Mesendoderm (in vitro differentiated cells): ENCODE data around the gene CITED1.

Experiments
- DNase-seq: peaks from one replicate; pipeline ENCODE4 v3.0.0; 2013
- H2AK5ac ChIP-seq: 2 replicates; pipeline ENCODE4 v1.6.1; 2013; ENCODE audit warnings: low read length, inconsistent platforms
- H2BK120ac ChIP-seq: 2 replicates; pipeline ENCODE4 v1.6.1; 2013; ENCODE audit warnings: low read depth, mild to moderate bottlenecking, low read length, moderate library complexity, mixed read lengths
- H2BK15ac ChIP-seq: replicated peaks from 2 replicates; pipeline ENCODE4 v1.6.1; 2013; ENCODE audit warnings: low read depth, mild to moderate bottlenecking, moderate library complexity
- H2BK5ac ChIP-seq: 2 replicates; pipeline ENCODE4 v1.6.1; 2013; ENCODE audit warnings: low read length, inconsistent platforms
- H3K18ac ChIP-seq: 2 replicates; pipeline ENCODE4 v1.6.1; 2013; ENCODE audit warnings: mild to moderate bottlenecking, low read length, mixed read lengths
- H3K23ac ChIP-seq: one replicate; pipeline ENCODE4 v1.6.1; 2013; ENCODE audit warnings: low read length
- H3K27ac ChIP-seq: 2 replicates; pipeline ENCODE4 v1.5.1; 2013; ENCODE audit warnings: low read depth, mild to moderate bottlenecking, inconsistent platforms, low read length, moderate library complexity
- H3K27me3 ChIP-seq: 2 replicates; pipeline ENCODE4 v1.6.1; 2013; ENCODE audit warnings: low read length, control low read depth, mild to moderate bottlenecking, inconsistent platforms; ENCODE audit not compliant: insufficient read depth, poor library complexity
- H3K36me3 ChIP-seq: 2 replicates; pipeline ENCODE4 v1.6.1; 2013; ENCODE audit warnings: low read length, inconsistent platforms; ENCODE audit not compliant: control insufficient read depth, insufficient read depth
- H3K4ac ChIP-seq: one replicate; pipeline ENCODE4 v1.6.1; 2013; ENCODE audit warnings: low read depth, mild to moderate bottlenecking, low read length, moderate library complexity
- H3K4me1 ChIP-seq: 2 replicates; pipeline ENCODE4 v1.6.1; 2013; ENCODE audit warnings: low read depth, low read length, inconsistent platforms; ENCODE audit not compliant: control insufficient read depth
- H3K4me2 ChIP-seq: 2 replicates; pipeline ENCODE4 v1.6.1; 2013; ENCODE audit warnings: low read length
- H3K4me3 ChIP-seq: 2 replicates; pipeline ENCODE4 v1.5.1; 2013; ENCODE audit warnings: mild to moderate bottlenecking, low read length
- H3K56ac ChIP-seq: one replicate; pipeline ENCODE4 v1.6.1; 2013; ENCODE audit warnings: low read length
- H3K79me1 ChIP-seq: 2 replicates; pipeline ENCODE4 v1.6.1; 2013; ENCODE audit warnings: low read length, inconsistent platforms
- H3K79me2 ChIP-seq: 2 replicates; pipeline ENCODE4 v1.6.1; 2013; ENCODE audit warnings: mild to moderate bottlenecking, low read length; ENCODE audit not compliant: control insufficient read depth, insufficient read depth
- H3K9ac ChIP-seq: 2 replicates; pipeline ENCODE4 v1.6.1; 2013; ENCODE audit warnings: low read length, inconsistent platforms
- H4K5ac ChIP-seq: one replicate; pipeline ENCODE4 v1.6.1; 2013; ENCODE audit warnings: low read length
- H4K8ac ChIP-seq: one replicate; pipeline ENCODE4 v1.6.1; 2013; ENCODE audit warnings: low read depth, mild to moderate bottlenecking, control low read depth, low read length, moderate library complexity
- WGBS: extraction: QIAGEN DNeasy Blood & Tissue Kit; methylation state at CpG from one replicate; pipeline ENCODE4 v1.1.7; 2013; ENCODE audit warnings: low lambda C conversion rate, missing lambda C conversion rate; ENCODE audit not compliant: insufficient coverage; ENCODE audit errors: extremely low coverage; 5-methylcytosine and 5-hydroxymethylcytosine counted together

The CITED1 gene

DNA sequence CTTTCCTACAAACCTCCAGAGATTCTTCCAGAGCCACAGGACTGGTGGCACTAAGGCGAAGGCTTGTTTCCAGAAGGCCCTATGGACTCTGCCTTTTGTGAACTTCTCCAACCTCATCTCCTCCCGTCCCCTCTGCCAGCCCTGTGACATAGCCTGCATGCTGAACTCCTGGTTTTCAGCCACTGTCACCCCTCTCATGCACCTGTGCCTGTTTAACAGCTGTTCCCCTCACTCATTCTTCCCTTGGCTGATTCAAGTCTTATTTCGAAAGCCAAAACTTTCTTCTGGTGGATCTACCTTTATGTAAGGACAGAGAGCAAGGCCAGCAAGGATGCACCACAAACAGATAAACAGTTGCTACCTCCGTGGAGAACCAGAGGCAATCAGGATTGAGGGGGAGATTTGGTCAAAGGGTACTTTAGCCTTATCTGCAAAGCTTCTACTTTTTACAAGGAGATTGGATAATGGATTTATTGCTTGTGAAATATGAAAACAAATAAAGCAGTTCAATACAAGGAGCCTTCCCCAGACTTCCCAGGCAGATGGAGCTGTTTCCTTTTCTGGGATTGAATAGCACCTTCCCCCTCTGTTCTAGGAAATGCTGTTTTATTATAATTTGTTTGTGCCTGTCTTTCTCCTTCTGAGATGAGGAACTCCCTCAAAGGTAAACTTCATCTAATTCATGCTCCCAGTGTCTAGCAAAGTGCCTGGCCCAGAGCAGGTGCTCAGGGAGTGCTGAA lies 5.7 kb downstream of the CITED1 start:
- no peak overlapping the region for H3K56ac ChIP-seq
- H3K23ac ChIP-seq: no peak overlapping the region
- no peaks in the 10 kb centered on the region for H3K79me1 ChIP-seq
- no peak overlapping the region for H3K27ac ChIP-seq
- H3K4me1 ChIP-seq: no peaks in the 10 kb centered on the region
- no peak overlapping the region for H2BK5ac ChIP-seq
- WGBS: no CpG with 5 or more reads among the region's 4 CpGs
- no peak overlapping the region for H4K5ac ChIP-seq
- no peak overlapping the region for H2AK5ac ChIP-seq
- H3K4me2 ChIP-seq: no peak overlapping the region
- H3K36me3 ChIP-seq: no peaks in the 10 kb centered on the region
- H3K4ac ChIP-seq: no peak overlapping the region
- H3K79me2 ChIP-seq: no peaks in the 10 kb centered on the region
- no peak overlapping the region for H3K9ac ChIP-seq
- H2BK120ac ChIP-seq: no peak overlapping the region
- H3K18ac ChIP-seq: no peak overlapping the region
- no peak overlapping the region for H4K8ac ChIP-seq
- DNase-seq: no peak
- peaks cover 13% of the 10 kb centered on the region for H3K27me3 ChIP-seq
- H3K4me3 ChIP-seq: no peak overlapping the region
- H2BK15ac ChIP-seq: no peak overlapping the region

- Histone ChIP-seq H2BK120ac (no peak overlapping the region), H3K79me1 (no peaks in the 10 kb centered on the region), H3K4me3 (no peak overlapping the region), H3K4me1 (no peaks in the 10 kb centered on the region), H3K56ac (no peak overlapping the region), H2BK15ac (no peak overlapping the region), H3K27ac (no peak overlapping the region), H4K8ac (no peak overlapping the region), H3K36me3 (no peaks in the 10 kb centered on the region), H3K23ac (no peak overlapping the region), H3K4ac (no peak overlapping the region), H4K5ac (no peak overlapping the region), H3K4me2 (no peak overlapping the region), H3K79me2 (no peaks in the 10 kb centered on the region), H3K27me3 (no peaks in the 10 kb centered on the region), H3K9ac (no peak overlapping the region), H2BK5ac (no peak overlapping the region), H2AK5ac (no peak overlapping the region), H3K18ac (no peak overlapping the region)
- no CpG with 5 or more reads among the region's 4 CpGs for WGBS
- DNase-seq: peak; percentile 79
These were observed 7.6 kb downstream of the CITED1 start for GRCh38 chrX:72297953-72298730.

DNA sequence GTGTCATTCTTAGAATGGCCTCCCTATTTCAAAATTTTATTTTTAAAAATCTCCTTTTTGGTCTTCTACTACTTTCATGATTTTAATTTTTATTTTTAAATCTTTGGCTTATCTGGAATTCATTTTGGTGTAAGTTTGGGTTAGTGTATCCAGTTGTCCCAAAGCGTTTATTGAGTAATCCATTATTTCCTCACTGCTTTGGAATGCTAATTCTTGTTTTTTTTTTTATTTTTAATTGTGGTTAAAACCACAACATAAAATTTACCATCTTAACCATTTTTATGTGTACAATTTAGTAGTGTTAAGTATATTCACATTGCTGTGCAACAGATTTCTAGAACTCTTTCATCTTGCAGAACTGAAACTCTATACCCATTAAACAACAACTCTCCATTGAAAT lies 8.7 kb downstream of the CITED1 start:
- Histone ChIP-seq H2BK5ac (no peak overlapping the region), H3K56ac (no peak overlapping the region), H4K5ac (no peak overlapping the region), H3K36me3 (no peaks in the 10 kb centered on the region), H3K27me3 (no peaks in the 10 kb centered on the region), H3K79me1 (no peaks in the 10 kb centered on the region), H3K18ac (no peak overlapping the region), H3K23ac (no peak overlapping the region), H2AK5ac (no peak overlapping the region), H3K4me1 (no peaks in the 10 kb centered on the region), H2BK15ac (no peak overlapping the region), H3K9ac (no peak overlapping the region), H3K27ac (no peak overlapping the region), H2BK120ac (no peak overlapping the region), H3K4me3 (no peak overlapping the region), H4K8ac (no peak overlapping the region), H3K79me2 (no peaks in the 10 kb centered on the region), H3K4me2 (no peak overlapping the region), H3K4ac (no peak overlapping the region)
- WGBS: no CpG with 5 or more reads among the region's 1 CpG
- no peak for DNase-seq

DNA sequence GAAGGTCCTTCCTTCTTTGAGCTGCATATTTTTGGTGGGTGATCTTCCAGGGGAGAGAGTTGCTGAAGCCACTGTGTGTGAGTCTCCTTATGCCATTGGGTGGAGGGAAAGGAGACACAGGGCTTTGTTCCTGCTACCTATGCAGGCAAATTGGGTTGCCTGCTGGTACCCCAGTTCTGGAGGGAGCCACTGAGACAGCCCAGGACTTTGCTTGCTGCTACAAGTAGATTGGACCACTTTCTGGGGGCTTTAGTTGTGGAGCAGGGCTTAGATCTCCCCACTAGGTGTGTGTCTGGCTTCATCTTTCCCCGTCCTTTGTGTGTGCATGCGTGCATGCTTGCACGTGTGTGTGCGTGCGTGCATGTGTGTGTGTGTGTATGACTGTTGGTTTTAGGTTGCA lies 10.0 kb downstream of the CITED1 start:
- Histone ChIP-seq H3K4ac (no peak overlapping the region), H2BK15ac (no peak overlapping the region), H3K4me1 (no peaks in the 10 kb centered on the region), H3K56ac (no peak overlapping the region), H3K79me2 (no peaks in the 10 kb centered on the region), H2BK5ac (no peak overlapping the region), H4K5ac (no peak overlapping the region), H3K36me3 (no peaks in the 10 kb centered on the region), H3K9ac (no peak overlapping the region), H3K18ac (no peak overlapping the region), H3K4me2 (no peak overlapping the region), H3K27me3 (no peaks in the 10 kb centered on the region), H3K23ac (no peak overlapping the region), H3K27ac (no peak overlapping the region), H3K4me3 (no peak overlapping the region), H2BK120ac (no peak overlapping the region), H4K8ac (no peak overlapping the region), H3K79me1 (no peaks in the 10 kb centered on the region), H2AK5ac (no peak overlapping the region)
- no peak for DNase-seq
- WGBS: no CpG with 5 or more reads among the region's 5 CpGs

- WGBS: no CpG with 5 or more reads among the region's 1 CpG
These were observed 11.2 kb downstream of the CITED1 start for GRCh38 chrX:72294497-72294896.

More at GRCh38 chrX:72294497-72294896, 11.2 kb downstream of the CITED1 start:
- H4K5ac ChIP-seq: no peak overlapping the region
- no peak overlapping the region for H3K27ac ChIP-seq
- no peak overlapping the region for H2BK120ac ChIP-seq
- H3K56ac ChIP-seq: no peak overlapping the region
- no peak overlapping the region for H4K8ac ChIP-seq
- H3K9ac ChIP-seq: no peak overlapping the region
- no peak overlapping the region for H2BK15ac ChIP-seq
- H3K4me3 ChIP-seq: no peak overlapping the region
- H3K18ac ChIP-seq: no peak overlapping the region
- no peaks in the 10 kb centered on the region for H3K36me3 ChIP-seq
- H3K79me2 ChIP-seq: no peaks in the 10 kb centered on the region
- no peak overlapping the region for H3K4me2 ChIP-seq
- H3K79me1 ChIP-seq: no peaks in the 10 kb centered on the region
- H3K4ac ChIP-seq: no peak overlapping the region
- no peaks in the 10 kb centered on the region for H3K27me3 ChIP-seq
- no peak for DNase-seq
- no peak overlapping the region for H3K23ac ChIP-seq
- no peak overlapping the region for H2AK5ac ChIP-seq
- no peaks in the 10 kb centered on the region for H3K4me1 ChIP-seq
- no peak overlapping the region for H2BK5ac ChIP-seq
